Activated naive CD4-positive, alpha-beta T cell (primary cell): ENCODE data around the gene AUTS2.

Source experiments
- DNase-seq, 4 experiments: peaks; one replicate each; lab custom pipeline; 2025; lab: John Stamatoyannopoulos, UW

AUTS2 gene

GRCh38 chr7:69857014-69857413 is 258.7 kb downstream of the AUTS2 start:
- no peak for DNase-seq

- DNase-seq, result no peak
Measured at GRCh38 chr7:69858471-69858870, 260.2 kb downstream of the AUTS2 start.

- DNase-seq, result no peak
Measured at GRCh38 chr7:69859342-69859741, 261.1 kb downstream of the AUTS2 start.

- DNase-seq, result no peak
Measured at GRCh38 chr7:69860486-69860885, 262.2 kb downstream of the AUTS2 start.

- no peak for DNase-seq
Measured at GRCh38 chr7:69860941-69861622, 262.8 kb downstream of the AUTS2 start.

GRCh38 chr7:69862413-69863064 is 264.3 kb downstream of the AUTS2 start:
- DNase-seq, result no peak

GRCh38 chr7:69864274-69864673 is 266.0 kb downstream of the AUTS2 start:
- no peak for DNase-seq

GRCh38 chr7:69864822-69865221 is 266.5 kb downstream of the AUTS2 start:
- DNase-seq, result no peak

GRCh38 chr7:69868921-69869320 is 270.6 kb downstream of the AUTS2 start:
- DNase-seq, result no peak

GRCh38 chr7:69871213-69871885 is 273.1 kb downstream of the AUTS2 start:
- no peak for DNase-seq

- no peak for DNase-seq
Measured at GRCh38 chr7:69871886-69872569, 273.8 kb downstream of the AUTS2 start.

- no peak for DNase-seq
Measured at GRCh38 chr7:69873512-69873911, 275.2 kb downstream of the AUTS2 start.

GRCh38 chr7:69878015-69878414 is 279.7 kb downstream of the AUTS2 start:
- no peak for DNase-seq

GRCh38 chr7:69878591-69878990 is 280.3 kb downstream of the AUTS2 start:
- no peak for DNase-seq

- DNase-seq, result no peak
Measured at GRCh38 chr7:69879989-69880388, 281.7 kb downstream of the AUTS2 start.

GRCh38 chr7:69880840-69881239 is 282.6 kb downstream of the AUTS2 start:
- no peak for DNase-seq

- no peak for DNase-seq
Measured at GRCh38 chr7:69882269-69882668, 284.0 kb downstream of the AUTS2 start.

- DNase-seq, result no peak
Measured at GRCh38 chr7:69883399-69883891, 285.2 kb downstream of the AUTS2 start.

- no peak for DNase-seq
Measured at GRCh38 chr7:69885431-69885830, 287.2 kb downstream of the AUTS2 start.

GRCh38 chr7:69889338-69889975 is 291.2 kb downstream of the AUTS2 start:
- DNase-seq, result no peak

- DNase-seq, result no peak
Measured at GRCh38 chr7:69889976-69890351, 291.7 kb downstream of the AUTS2 start.

- no peak for DNase-seq
Measured at GRCh38 chr7:69892790-69893189, 294.5 kb downstream of the AUTS2 start.
